Stimulated activated CD4-positive, alpha-beta T cell treated with anti-CD3 and anti-CD28 coated beads, Interleukin-12 subunit alpha, Interleukin-12 subunit beta, amount 100 ng/mL, for 4 hours (primary cell): ENCODE measurements around the gene TM4SF5.
"Not testable (repeated sequence)": the region's sequence is repeated elsewhere in the genome, so short reads cannot be mapped to it uniquely, and the experiment has no call there.

Experiments used
- DNase-seq: peaks from one replicate; pipeline ENCODE4 v3.0.0-alpha.2; 2020

TM4SF5 gene

DNA sequence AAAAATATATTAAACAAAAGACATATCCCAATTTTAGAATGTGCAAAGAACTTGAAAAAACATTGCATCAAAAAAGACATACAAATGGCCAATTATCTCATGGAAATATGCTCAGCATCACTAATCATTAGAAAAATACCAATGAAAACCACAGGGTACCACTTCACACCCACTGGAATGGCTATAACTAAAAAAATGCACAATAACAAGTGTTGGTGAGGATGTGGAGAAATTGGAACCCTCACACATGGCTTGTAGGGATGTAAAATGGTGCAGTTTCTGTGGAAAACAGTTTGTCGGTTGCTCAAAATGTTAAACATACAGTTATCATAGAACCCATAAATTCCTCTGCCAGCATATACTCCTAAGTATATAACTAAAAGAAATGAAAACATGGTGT lies 23.5 kb downstream of the TM4SF5 start:
- no peak for DNase-seq

GRCh38 chr17:4796552-4796920 lies 24.9 kb downstream of the TM4SF5 start:
- DNase-seq: peak; percentile 37

- no peak for DNase-seq
Observed at GRCh38 chr17:4800462-4801196, 28.9 kb downstream of the TM4SF5 start.

- no peak for DNase-seq
Observed at GRCh38 chr17:4802228-4802627, 30.5 kb downstream of the TM4SF5 start, which contains the start of gene C17orf114. Gene C17orf114 (minus strand): TSS chr17:4802328.

- DNase-seq: no peak
Observed at GRCh38 chr17:4806456-4806776, 34.7 kb downstream of the TM4SF5 start.

DNA sequence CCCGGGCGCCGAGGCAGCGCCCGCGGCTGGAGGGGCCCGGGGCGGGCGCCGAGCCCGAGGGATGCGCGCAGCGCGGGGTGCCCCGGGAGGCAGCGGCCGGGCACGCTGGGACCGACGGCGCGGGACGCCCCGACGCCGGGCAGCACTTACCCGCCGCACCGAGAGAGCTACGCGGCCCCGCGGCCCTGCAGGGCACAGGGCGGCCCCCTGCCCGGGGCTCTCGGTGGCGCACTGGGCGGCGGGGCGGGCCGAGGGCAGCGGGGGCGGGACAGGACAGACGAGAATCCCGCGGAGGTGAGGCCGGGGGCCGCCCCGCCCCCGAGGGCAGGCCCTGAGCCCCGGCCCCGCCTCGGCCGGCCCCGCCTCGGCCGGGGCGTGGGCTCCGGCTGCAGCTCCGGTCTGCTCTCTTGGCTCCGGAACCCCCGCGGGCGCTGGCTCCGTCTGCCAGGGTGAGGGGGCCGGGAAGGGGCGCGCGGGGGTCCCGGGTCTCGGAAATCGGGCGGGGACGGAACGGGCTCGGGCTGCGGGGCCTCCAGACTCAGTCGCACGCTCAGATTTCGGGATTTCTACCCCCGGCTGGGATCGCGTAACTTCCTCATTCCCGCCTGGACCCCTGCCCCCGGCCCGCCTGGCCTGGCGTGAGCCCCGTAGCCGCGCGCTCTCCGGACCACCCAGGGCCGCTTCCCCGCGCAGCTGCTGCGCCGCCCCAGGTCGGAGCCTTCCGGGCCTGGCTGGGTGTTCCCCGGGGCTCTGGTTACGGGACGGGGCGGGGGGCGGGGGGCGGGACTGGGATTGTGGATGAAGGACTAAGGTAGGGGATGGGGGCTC lies 35.3 kb downstream of the TM4SF5 start, which contains the start of gene PLD2:
Gene PLD2, plus strand, starts transcription at position 376 of the 828 bp plus-strand sequence. CDS start 621 bp downstream, outside the sequence.
- DNase-seq: peak; percentile 84

GRCh38 chr17:4807605-4808377 lies 36.1 kb downstream of the TM4SF5 start:
- DNase-seq: no peak

- no peak for DNase-seq
Observed at GRCh38 chr17:4808378-4808767, 36.7 kb downstream of the TM4SF5 start.

GRCh38 chr17:4810696-4811290 lies 39.1 kb downstream of the TM4SF5 start:
- DNase-seq: no peak

DNA sequence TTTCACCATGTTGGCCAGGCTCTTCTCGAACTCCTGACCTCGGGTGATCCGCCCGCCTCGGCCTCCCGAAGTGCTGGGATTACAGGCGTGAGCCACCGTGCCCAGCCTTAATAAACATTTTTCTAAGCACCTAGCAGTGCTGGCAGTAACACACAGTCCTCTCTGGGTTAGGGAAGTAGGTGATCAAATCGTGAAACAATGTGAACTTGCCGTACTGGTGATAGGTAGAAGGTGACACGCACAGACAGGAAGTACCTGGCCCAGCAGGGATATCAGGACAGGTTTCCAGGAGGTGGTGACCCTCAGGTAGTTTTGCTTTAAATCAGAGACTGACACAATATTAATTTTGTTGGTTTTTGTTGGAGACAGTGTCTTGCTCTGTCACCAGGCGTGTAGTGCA lies 39.8 kb downstream of the TM4SF5 start:
- no peak for DNase-seq

GRCh38 chr17:4812690-4813089 lies 41.0 kb downstream of the TM4SF5 start:
- DNase-seq: no peak

DNA sequence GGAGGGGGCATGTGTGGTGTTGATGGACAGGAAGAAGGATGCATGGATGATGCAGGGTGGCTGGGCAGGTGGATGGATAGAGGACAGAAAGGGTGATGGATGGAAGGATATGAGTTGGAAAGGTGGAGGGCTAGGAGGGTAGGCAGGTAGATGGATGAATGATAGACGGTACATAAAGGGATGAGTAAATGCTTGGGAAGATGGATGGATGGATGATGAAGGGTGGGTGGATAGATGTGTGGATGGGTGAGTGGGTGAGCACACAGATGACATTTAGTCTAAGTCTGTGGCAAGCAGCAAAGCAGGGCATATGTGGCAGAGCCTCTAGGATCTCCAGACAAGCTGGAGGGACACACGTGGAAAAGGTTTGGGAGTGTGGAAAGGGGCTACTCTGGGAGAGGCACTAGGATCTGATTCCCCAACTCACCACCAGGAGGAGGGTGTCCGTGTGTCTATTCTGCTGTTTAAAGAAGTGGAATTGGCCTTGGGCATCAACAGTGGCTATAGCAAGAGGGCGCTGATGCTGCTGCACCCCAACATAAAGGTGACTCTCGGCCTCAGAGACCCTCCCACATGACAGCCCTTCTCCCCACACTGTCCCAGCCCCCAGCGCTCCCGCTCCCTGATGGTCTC lies 43.5 kb downstream of the TM4SF5 start:
- DNase-seq: no peak

DNA sequence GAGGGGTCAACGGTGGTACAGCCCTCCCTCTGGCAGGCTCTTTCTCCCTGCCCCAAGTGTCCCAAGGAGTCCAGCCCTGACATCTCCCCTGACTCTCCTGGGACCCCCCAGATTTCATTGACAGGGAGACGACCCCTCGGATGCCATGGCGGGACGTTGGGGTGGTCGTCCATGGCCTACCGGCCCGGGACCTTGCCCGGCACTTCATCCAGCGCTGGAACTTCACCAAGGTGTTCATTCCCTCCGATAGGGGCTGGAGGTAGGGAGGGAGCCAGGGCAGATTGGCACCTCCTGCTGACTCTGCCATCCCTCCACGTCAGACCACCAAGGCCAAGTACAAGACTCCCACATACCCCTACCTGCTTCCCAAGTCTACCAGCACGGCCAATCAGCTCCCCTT lies 45.1 kb downstream of the TM4SF5 start:
- no peak for DNase-seq

DNA sequence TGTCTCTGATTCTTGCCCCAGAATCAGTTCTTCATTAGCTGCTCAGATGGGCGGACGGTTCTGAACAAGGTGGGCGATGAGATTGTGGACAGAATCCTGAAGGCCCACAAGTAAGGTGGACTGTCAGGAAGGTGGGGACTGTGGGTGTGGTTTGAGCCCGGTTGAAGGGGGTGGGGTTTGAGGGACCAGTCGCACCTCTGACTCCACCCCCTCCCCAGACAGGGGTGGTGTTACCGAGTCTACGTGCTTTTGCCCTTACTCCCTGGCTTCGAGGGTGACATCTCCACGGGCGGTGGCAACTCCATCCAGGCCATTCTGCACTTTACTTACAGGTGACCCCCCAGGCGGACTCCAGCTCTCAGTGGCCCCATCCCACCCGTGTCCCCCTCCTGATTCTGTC lies 46.6 kb downstream of the TM4SF5 start:
- no peak for DNase-seq

DNA sequence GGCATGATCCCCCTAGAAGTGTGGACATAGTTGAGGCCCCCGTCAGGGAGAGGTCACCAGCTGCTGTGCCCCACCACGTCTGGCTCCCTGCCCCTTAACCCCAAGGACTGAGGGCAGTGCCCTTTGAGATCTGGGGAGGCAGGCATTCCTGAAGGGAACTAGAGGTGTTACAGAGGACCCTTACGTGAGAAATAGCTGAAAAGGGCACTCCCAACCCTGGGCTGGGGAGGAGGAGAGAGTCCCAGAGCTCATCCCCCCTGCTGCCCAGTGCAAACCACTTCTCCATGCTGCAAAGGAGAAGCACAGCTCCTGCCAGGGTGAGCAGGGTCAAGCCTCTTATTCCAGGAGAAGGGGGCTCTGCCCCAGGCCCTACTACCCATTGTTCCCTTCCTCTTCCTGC lies 51.1 kb downstream of the TM4SF5 start:
- DNase-seq: no peak

DNA sequence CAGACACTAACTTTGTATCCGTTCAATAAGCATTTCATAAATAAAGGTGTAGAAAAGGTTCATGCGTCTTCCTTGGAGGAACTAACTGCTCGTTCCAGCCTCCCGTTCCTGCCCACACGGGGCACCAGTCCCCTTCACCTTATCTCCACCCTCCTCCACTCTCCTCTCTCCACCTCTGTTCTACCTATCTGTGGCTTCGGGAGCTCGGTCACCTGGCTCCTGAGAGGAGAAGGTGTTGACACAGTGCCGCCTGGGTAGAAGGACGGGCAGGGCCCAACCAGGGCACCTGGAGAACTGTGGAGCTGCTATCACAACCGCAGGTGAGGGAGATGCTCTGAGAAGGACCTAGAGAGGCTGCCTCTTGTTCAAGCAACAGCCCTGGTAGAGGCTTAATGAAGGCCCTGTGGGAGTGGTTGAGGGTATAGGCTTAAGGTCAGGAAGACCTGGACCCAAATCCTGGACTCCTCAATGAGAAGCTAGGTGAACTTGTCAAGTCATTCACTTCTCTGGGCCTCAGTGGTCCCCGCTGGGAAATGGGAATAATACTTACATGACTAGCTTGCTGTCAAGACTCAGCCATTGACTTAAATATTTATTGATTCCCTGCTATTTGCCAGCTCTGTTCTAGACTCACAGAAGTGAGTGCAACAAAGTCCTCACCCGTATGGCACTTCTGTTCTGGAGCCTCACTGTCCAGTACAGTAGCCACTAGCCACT lies 51.8 kb downstream of the TM4SF5 start:
- DNase-seq: no peak

DNA sequence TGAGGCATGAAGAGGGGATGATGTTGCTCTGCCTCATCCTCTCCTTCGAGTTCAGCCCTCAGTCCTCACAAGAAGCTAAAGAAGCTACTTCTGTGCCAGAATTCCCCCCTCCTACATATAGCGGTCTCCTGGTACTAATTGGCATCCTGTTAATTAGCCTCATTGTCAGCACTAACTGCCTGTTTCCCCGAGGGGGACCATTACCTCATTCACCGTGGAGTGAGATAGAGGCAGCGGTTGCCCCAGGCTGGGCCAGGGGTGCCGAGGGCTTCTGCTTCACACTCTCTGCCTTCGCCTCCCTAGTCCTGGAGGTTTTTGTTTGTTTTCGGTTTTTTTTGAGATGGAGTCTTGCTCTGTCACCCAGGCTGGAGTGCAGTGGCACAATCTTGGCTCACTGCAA lies 55.7 kb downstream of the TM4SF5 start:
- no peak for DNase-seq

- not testable (repeated sequence) for DNase-seq
Observed at GRCh38 chr17:4832829-4833177, 61.1 kb downstream of the TM4SF5 start.
